ENCODE data around the gene CAMK1D.

CAMK1D gene

DNA sequence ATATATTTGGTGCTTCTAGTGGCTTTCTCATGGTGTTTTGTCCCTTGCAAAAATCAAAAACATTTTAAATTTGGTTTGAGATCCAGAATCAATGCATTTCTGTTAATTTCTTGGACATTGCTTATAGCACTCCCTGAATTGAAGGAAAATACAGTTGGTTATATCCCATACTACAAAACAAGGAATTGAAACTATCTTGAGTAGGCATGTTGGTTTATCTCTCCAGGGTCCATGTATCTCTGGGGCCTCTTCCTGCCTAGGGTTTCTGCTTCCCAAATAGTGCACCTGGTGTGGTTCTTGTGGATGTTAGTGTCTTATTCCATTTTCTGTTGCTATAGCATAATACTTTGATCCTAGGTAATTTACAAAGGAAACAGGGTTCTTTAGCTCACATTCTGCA is 212.4 kb downstream of the CAMK1D start:
- Histone ChIP-seq H3K4me1 (ENCODE audit: control insufficient read depth, low read length) (peaks cover 5% of the 10 kb centered on the region), H3K79me2 (ENCODE audit: control insufficient read depth, low read length) (peaks cover 67% of the 10 kb centered on the region)
- TF ChIP-seq EZH2phosphoT487 (IDR thresholded peaks at IDR 0.05; ENCODE audit: borderline replicate concordance, low read length): no peak
- TF ChIP-seq, protein P1, sequence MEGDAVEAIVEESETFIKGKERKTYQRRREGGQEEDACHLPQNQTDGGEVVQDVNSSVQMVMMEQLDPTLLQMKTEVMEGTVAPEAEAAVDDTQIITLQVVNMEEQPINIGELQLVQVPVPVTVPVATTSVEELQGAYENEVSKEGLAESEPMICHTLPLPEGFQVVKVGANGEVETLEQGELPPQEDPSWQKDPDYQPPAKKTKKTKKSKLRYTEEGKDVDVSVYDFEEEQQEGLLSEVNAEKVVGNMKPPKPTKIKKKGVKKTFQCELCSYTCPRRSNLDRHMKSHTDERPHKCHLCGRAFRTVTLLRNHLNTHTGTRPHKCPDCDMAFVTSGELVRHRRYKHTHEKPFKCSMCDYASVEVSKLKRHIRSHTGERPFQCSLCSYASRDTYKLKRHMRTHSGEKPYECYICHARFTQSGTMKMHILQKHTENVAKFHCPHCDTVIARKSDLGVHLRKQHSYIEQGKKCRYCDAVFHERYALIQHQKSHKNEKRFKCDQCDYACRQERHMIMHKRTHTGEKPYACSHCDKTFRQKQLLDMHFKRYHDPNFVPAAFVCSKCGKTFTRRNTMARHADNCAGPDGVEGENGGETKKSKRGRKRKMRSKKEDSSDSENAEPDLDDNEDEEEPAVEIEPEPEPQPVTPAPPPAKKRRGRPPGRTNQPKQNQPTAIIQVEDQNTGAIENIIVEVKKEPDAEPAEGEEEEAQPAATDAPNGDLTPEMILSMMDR (IDR thresholded peaks at IDR 0.05; ENCODE audit: low read depth, low read length, poor library complexity, severe bottlenecking): no peak

DNA sequence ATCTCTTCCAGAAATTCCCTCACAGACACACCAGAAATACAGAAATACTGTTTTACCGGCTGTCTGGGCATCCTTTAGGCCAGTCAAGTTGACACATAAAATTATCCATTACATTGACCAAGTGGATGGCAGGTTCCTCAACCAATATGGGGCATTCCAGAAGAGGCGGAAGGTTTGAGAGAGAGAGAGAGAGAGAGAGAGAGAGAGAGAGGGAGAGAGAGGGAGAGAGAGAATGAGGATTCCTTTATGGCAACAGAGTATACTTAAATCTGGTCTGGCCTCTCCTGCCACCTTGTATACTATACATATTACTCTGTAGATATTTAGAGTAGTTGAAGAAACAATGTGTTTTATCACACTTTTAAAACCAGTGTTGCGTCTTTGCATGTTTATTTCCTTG is 214.1 kb downstream of the CAMK1D start:
- Histone ChIP-seq H3F3A (ENCODE audit: control insufficient read depth, insufficient read depth) (no peaks in the 10 kb centered on the region), H3K36me3 (ENCODE audit: control insufficient read depth, low read length) (0 out of 2 replicates have a peak, but pooled peaks cover 5% of the 10 kb centered on the region), H3K27ac (ENCODE audit: low read depth, low read length) (no peak overlapping the region), H3K9me2 (replicated peaks; ENCODE audit: control insufficient read depth, low read length) (no peaks in the 10 kb centered on the region), H3K9me3 (ENCODE audit: control insufficient read depth, insufficient read depth, low read length) (no peaks in the 10 kb centered on the region), H3K4me1 (ENCODE audit: control insufficient read depth, low read length) (peaks cover 11% of the 10 kb centered on the region), H3K79me2 (ENCODE audit: control insufficient read depth, low read length) (peaks cover 72% of the 10 kb centered on the region), H4K20me1 (ENCODE audit: control insufficient read depth, insufficient read depth, low read depth, low read length) (peaks cover 12% of the 10 kb centered on the region; the same call in 1 of the 2 replicates), H3K4me3 (ENCODE audit: low read length) (no peak overlapping the region), H3K27me3 (ENCODE audit: control insufficient read depth, low read length) (no peaks in the 10 kb centered on the region), H3K4me2 (ENCODE audit: low read length) (no peak overlapping the region)
- no peak for TF ChIP-seq EZH2phosphoT487 (IDR thresholded peaks at IDR 0.05; ENCODE audit: borderline replicate concordance, low read length)
- TF ChIP-seq, protein P1 (IDR thresholded peaks at IDR 0.05; ENCODE audit: low read depth, low read length, poor library complexity, severe bottlenecking): no peak

More for the DNA sequence above, 212.4 kb downstream of the CAMK1D start:
- Histone ChIP-seq H3K4me2 (ENCODE audit: low read length) (no peak overlapping the region), H3F3A (ENCODE audit: control insufficient read depth, insufficient read depth) (no peaks in the 10 kb centered on the region), H3K9me2 (replicated peaks; ENCODE audit: control insufficient read depth, low read length) (no peaks in the 10 kb centered on the region), H3K27me3 (ENCODE audit: control insufficient read depth, low read length) (no peaks in the 10 kb centered on the region), H4K20me1 (ENCODE audit: control insufficient read depth, insufficient read depth, low read depth, low read length) (peaks cover 12% of the 10 kb centered on the region; the same call in 1 of the 2 replicates), H3K36me3 (ENCODE audit: control insufficient read depth, low read length) (0 out of 2 replicates have a peak, but pooled peaks cover 5% of the 10 kb centered on the region), H3K4me3 (ENCODE audit: low read length) (no peak overlapping the region), H3K9me3 (ENCODE audit: control insufficient read depth, insufficient read depth, low read length) (no peaks in the 10 kb centered on the region), H3K27ac (ENCODE audit: low read depth, low read length) (no peak overlapping the region)

DNA sequence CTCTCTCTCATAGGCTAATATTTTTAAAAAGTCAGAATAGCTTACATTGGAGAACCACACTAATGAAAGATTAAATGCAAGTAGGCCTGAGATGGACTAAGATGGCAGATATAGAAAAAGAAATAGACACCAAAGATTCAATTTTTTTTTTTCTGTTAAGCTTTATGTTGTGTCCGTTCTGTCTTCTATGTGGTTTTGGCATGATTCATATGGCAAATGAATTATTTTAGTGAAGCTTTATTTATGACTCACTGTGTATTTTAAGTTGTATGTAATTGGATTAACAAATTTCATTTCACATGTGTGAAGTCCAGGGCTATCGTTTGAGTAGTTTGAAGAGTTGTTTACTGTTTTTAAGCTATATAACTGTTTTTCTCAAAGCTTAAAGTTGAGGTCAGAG is 214.8 kb downstream of the CAMK1D start:
- no peaks in the 10 kb centered on the region for H3K9me3 ChIP-seq (ENCODE audit: control insufficient read depth, insufficient read depth, low read length)
- H3K36me3 ChIP-seq (ENCODE audit: control insufficient read depth, low read length): 0 out of 2 replicates have a peak, but pooled peaks cover 5% of the 10 kb centered on the region
- H3K79me2 ChIP-seq (ENCODE audit: control insufficient read depth, low read length): peaks cover 77% of the 10 kb centered on the region
- no peak overlapping the region for H3K4me3 ChIP-seq (ENCODE audit: low read length)
- no peaks in the 10 kb centered on the region for H3F3A ChIP-seq (ENCODE audit: control insufficient read depth, insufficient read depth)
- no peak for TF ChIP-seq EZH2phosphoT487 (IDR thresholded peaks at IDR 0.05; ENCODE audit: borderline replicate concordance, low read length)
- H3K27me3 ChIP-seq (ENCODE audit: control insufficient read depth, low read length): no peaks in the 10 kb centered on the region
- H3K4me1 ChIP-seq (ENCODE audit: control insufficient read depth, low read length): peaks cover 13% of the 10 kb centered on the region
- peaks cover 12% of the 10 kb centered on the region; the same call in 1 of the 2 replicates for H4K20me1 ChIP-seq (ENCODE audit: control insufficient read depth, insufficient read depth, low read depth, low read length)
- no peak overlapping the region for H3K27ac ChIP-seq (ENCODE audit: low read depth, low read length)
- no peak overlapping the region for H3K4me2 ChIP-seq (ENCODE audit: low read length)
- no peaks in the 10 kb centered on the region for H3K9me2 ChIP-seq (replicated peaks; ENCODE audit: control insufficient read depth, low read length)

DNA sequence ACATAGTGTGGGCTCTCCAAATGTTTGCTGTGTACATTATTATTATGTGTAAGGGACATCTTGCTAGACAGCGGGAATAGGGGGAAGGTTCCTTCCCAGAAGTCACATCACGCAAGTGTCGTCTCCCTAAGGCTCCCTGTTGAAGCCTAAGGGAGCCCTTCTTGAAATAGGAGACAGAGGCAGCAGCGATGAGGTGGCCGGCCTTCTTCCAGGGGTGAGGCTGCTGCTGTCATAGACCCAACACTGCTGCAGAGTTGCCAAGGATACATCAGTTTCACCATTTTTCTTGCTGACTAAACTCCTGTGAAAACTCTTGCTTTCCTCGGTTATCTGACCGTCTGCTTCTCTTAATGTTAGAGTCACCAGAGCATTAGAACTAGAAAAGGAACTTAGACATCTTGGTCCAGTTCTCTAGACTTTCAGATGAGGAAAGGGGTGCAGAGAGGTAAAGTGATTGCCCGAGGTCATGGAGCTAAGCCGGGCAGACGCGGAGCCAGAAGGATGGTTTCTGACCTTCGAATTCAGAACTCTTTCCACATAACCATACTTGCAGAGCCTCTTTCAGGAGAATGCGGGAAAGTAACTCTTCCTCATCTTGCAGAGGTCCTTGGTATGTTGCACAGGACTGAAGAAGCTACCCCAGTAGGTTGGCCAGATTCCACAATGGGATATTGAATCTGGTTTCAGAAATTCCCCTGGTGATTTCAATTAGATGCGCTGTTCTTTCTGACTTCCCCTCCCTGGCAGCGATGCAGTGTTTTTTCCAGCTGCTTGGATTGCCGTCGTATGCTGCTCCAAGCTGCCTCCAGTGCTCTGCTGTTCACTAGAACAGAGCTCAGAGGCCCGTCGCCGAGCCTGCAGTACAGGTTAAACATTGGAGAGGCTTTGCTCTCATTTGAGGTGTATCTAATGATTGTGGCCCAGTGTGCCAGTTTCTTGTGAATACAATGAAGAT is 217.1 kb downstream of the CAMK1D start:
- H3K9me3 ChIP-seq (ENCODE audit: control insufficient read depth, insufficient read depth, low read length): no peaks in the 10 kb centered on the region
- H3K4me1 ChIP-seq (ENCODE audit: control insufficient read depth, low read length): peaks cover 11% of the 10 kb centered on the region
- H3K79me2 ChIP-seq (ENCODE audit: control insufficient read depth, low read length): peaks cover 73% of the 10 kb centered on the region
- peaks cover 8% of the 10 kb centered on the region; the same call in 1 of the 2 replicates for H4K20me1 ChIP-seq (ENCODE audit: control insufficient read depth, insufficient read depth, low read depth, low read length)
- 0 out of 2 replicates have a peak, but pooled peaks cover 5% of the 10 kb centered on the region for H3K36me3 ChIP-seq (ENCODE audit: control insufficient read depth, low read length)
- H3K27ac ChIP-seq (ENCODE audit: low read depth, low read length): no peak overlapping the region
- H3K4me3 ChIP-seq (ENCODE audit: low read length): no peak overlapping the region
- H3K9me2 ChIP-seq (replicated peaks; ENCODE audit: control insufficient read depth, low read length): no peaks in the 10 kb centered on the region
- no peaks in the 10 kb centered on the region for H3F3A ChIP-seq (ENCODE audit: control insufficient read depth, insufficient read depth)
- H3K4me2 ChIP-seq (ENCODE audit: low read length): no peak overlapping the region
- no peaks in the 10 kb centered on the region for H3K27me3 ChIP-seq (ENCODE audit: control insufficient read depth, low read length)
- no peak for TF ChIP-seq EZH2phosphoT487 (IDR thresholded peaks at IDR 0.05; ENCODE audit: borderline replicate concordance, low read length)
- TF ChIP-seq, protein P1 (IDR thresholded peaks at IDR 0.05; ENCODE audit: low read depth, low read length, poor library complexity, severe bottlenecking): no peak

Data from DOHH2 (cell line).